NOMO-1 treated with DMSO at 0.1 percent for 48 hours (cell line): ENCODE data around the gene TSSC4.
A peak's percentile ranks its signal among the peaks of the same experiment; 100 is the strongest.
"Not testable (repeated sequence)": the region's sequence is repeated elsewhere in the genome, so short reads cannot be mapped to it uniquely, and the experiment has no call there.

Experiments
- DNase-seq: peaks from one replicate; lab custom pipeline; 2025; ENCODE audit not compliant: unreplicated experiment; lab: John Stamatoyannopoulos, UW

The TSSC4 gene

DNA sequence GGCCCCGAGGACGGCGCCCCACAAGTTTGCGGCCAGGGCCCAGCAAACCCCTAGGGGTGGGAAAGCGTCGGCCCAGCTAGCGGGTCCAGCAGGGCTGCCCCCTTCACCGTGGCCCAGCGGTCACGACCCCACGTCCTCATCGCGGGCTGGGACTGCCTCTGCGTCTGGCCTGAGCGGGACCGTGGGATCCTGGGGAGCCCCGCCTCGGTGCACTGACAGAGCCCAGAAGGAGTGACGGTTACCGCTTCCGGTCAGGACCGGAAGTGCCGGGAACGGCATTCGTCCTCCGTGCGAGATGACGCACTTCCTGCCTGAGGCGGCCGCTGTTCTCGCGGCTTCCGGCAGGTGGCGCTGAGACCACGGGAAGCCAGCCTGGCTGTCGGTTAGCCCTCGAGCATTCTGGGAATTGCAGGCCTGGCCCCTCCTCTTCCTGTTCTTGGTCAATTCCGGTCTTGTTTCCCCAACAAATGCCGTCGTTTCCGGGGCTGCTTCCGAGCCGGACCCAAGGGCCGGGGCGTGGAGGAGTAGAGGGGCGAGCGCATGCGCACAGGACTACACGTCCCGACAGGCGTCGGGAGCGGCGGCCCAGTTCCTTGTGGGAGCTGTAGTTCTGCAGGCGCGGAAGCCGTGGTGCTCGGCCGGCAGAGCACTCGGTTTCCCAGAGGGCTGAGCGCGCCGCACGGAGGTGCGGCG lies at the start of gene TSSC4:
TSS of gene TSSC4 (plus strand) at position 682 of the 693 bp plus-strand sequence. CDS start 1,884 bp downstream, outside the sequence.
- peak; percentile 100 for DNase-seq

DNA sequence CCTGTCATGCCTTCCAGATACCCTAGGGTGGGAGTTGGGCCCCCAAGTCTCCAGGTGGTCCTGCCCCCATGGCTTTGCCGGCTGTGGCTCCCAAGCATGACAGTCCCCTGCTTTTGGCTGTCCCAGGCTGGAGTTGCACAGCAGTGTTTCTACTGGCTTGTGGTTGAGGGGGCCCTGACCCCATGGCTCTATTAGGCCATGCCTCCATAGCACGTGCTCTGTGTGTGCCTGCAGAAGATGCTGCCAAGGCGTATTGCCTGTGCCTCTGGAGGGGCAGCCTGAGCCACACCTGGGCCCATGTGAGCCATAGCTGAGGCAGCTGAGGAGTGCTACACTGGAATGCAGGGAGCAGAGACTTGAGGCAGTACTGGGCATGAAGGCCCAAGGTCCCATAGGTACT lies 48.8 kb upstream of the TSSC4 start:
- no peak for DNase-seq

DNA sequence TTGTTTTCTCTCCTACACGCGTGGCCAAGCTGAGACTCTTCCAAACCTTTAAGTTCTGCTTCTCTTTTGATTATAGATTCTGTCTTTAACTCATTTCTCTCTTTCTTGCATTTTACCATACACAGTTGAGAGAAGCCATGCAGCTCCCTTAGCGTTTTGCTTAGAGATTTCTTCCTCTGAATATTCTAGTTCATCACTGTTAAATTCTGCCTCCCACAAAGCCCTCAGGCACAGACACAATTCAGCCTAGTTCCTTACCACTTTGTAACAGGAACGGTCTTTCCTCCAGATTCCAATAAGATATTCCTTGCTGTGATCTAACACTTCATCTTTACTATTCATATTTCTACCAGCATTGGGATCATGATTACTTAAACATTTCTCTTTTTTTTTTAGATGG lies 48.1 kb upstream of the TSSC4 start:
- DNase-seq = no peak

DNA sequence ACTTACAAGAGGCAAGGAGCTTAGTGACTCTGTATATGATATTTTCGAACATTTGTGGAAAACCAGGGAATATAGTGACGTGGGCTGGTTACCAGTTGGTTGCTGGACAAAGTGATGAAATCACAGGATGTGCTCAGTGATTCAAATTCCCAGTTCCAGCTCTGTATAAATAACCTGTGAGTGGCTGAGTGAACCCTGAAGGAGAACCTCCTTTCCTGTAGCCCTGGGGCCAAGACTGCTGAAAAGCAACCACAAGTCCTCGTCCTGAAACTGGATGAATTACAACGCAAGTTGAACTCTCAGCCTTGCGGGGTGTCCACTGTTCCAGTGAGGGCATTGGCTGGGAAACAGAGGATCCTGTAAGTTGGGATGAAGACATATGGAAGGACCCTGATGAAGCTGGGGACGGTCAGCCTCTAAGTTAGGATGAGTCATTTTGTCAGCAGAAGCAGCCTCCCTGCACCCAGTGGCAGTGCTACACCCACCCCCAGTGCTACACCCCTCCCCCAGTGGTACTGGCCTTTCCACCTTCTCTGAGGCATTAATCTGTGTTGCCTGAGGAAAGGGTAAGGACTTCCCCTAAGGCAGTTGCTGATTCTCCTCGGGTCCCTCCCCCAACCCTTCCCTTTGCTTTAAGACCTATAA lies 45.4 kb upstream of the TSSC4 start:
- DNase-seq = no peak

DNA sequence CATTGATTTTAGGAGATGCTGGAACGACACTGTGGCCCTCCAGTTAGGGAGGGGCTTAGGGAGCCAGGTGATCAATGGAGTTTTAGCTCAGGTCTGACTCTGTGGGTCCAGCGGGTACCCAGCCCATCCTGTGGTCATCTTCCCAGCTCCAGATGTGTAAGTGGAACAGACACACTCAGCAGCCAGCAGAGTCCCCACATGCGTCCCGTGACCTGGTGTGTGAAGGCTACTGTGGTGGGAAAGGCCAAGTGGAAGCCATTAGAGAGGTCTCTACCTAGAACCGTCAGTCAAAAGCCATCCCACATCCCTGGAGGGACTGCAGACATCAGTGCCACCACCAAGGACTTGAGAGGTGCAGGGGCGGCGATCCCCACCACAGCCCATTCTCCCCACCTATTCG lies 43.3 kb upstream of the TSSC4 start:
- no peak for DNase-seq

DNA sequence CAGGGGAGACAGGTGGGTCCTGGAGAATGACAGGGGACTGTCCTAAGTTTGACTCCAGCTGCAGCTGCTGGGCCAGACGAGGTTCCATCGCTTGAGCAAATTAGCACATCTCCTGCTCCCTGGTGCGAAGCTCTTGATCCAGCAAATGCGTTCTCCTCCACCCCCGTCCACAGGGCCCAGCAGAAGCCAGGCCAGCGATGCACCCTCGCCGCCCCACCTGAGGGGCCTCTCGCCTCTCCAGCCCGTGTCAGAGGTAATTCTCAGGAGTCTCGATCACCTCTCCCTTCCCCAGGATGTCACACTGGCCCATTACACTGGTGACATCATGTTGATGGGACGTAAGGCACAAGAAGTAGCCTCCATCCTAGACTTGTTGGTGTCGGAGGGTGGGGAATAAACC lies 42.9 kb upstream of the TSSC4 start:
- not testable (repeated sequence) for DNase-seq

DNA sequence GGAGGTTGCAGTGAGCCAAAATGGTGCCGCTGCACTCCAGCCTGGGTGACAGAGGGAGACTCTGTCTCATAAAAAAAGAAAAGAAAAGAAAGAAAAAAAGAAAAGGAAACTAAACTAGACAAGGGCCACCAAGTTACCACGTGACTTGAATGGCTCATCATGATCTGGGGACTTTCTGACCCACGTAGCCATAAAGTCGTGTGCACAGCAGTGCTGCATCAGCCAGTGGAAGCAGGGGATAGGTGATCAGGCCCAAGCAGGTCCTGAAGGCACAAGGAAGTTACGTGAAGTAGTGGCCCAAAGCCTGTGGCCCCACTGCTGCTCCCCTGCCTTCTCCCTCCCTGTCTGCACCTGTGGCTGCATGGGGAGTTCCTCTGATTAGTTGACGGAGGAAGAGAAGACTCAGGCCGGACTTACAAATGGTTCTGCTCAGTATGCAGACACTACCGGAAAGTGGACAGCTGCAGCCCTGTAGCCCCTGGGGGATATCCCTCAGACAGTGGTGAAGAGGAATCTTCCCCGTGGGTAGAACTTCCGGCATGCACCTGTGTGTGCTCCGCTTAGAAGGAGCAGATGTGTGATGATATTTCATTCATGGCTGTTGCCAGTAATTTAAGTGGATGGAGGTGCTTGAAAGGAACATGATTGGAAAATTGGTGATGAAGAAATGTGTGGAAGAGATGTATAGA lies 41.7 kb upstream of the TSSC4 start:
- no peak for DNase-seq

DNA sequence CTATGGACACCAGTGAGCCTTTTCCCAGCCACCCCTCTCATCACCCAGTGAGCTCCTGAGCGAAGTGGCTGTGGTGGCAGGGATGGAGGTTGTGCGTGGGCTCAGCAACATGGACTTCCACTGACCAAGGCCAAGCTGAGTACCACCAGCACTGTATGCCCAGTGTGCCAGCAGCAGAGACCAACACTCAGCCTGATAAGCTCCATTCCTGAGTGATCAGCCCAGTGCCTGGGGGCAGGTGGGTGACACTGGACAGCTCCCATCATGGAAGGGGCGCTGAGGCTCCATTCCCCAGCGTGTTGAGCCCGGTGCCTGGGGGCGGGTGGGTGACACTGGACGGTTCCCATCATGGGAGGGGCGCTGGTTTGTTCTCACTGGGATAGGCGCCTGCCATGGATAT lies 41.0 kb upstream of the TSSC4 start:
- DNase-seq = no peak

DNA sequence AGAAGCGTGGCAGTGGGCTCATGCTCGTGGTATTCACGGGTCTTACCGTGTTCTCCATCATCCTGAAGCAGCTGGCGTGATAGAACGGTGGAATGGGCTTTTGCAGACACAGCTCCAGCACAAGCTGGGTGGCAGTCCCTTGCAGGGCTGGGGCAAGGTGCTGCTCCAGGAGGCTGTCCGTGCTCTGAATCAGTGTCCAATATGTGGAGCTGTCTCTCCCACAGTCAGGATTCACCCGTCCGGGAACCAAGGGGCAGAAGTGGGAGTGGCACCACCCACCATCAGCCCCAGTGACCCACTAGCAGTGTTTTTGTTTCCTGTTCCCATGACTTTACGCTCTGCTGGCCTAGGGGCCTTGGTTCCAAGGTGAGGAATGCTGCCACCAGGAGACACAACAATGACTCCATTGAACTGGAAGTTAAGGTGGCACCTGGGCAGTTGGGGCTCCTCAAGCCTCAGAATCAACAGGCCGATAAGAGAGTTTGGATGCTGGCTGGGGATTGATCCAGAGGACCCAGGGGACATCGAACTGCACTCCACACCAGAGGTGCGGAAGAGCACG lies 40.4 kb upstream of the TSSC4 start:
- no peak for DNase-seq

DNA sequence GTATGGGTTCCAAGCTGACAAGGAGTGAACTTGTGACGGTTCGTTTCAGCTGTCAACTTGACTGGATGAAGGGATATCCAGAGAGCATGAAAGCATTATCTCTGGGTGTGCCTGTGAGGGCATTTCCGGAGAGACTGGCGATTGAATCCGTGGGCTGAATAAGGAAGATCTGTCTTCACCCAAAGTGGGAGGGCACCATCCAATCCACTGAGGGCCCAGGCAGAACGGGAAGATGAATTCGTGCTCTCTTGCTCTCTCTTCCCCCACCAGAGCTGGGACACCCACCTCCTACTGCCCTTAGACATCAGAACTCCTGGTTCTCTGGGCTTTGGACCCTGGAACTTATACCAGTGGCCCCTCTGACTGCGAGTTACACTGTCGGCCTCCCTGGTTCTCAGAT lies 39.0 kb upstream of the TSSC4 start:
- DNase-seq = no peak

DNA sequence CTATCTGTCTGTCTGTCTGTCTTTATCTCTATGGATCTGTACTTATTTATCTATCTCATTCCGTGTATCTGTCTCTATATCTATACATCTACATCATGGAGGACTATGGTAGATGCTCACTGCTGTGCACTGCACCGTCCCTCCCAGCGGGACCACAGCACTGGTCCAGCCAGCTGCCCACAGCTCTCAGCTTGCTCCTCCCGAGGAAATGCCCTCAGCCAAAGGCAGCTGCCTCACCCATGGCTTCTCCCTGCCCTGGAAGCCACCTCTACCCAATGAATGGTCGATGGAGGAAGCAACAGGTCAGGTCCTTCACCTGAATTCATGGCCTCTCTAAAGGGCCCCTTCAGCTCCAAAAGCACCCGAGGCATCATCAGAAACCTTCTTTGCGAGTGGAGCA lies 38.1 kb upstream of the TSSC4 start:
- DNase-seq = no peak

DNA sequence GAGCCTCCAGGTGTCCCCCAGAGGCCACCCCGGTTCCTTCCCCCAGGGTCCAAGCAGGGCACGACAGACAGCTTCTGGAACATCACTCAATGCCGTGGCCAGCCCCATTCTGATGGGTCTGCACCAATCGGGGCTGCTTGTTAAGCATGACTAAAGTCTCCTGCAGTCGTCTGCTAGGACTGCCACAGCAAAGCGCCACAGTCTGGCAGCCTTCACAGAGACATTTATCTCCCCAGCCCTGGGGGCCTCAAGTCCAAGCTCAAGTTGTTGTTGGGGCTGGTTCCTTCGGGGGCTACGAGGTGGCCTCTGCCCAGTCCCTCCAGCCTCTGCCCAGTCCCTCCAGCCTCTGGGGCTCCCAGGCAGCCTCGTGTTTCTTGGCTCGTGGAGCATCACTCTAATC lies 37.4 kb upstream of the TSSC4 start:
- DNase-seq = no peak

DNA sequence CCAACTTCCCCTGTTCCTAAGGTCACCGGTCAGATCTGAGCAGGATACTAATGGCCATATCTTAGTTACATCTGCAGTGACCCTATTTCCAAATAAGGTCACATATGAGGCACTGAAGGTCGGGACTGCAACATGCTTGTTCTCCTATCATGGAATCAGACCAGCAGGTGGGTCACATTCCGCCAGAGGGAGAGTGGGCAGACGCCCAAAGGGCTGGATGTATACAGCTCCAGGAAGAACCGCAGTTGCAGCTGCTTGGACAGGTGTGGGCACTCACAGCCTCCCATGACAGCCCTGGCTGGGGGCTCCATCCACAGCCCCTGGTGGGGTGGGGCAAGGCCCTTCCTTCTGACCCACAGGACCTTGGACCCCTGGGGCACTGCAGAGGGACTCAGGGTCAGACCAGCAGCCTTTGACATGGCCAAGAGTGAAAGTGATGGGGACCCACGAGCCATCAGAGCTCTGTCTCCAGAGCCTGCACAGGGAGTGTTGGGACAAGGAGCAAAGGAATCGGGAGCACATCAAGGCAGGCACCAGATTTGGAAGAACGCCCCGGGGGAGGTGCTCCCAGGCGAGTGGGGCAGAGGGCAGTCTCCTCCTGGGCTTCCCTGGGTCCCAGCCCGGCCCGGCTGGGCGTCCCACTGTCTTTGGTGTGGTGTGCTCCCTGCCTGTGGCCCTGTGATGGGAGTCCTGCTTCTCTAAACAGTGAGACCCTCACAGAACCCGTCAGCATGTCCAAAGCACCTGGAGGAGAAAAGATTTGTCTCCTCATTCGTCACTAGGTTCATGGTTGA lies 36.8 kb upstream of the TSSC4 start:
- DNase-seq = no peak

DNA sequence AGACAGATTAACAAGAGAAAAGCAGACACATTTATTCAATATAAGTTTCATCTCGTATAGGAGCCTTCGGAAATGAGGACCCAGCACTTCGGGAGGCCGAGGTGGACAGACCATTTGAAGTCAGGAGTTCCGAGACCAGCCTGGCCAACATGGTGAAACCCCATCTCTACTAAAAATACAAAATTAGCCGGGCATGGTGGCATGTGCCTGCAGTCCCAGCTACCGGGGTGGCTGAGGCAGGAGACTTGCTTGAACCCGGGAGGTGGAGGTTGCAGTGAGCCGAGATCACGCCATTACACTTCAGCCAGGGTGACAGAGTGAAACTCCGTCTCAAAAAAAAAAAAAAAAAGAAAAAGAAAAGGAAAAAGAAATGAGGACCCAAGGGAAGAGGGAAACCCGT lies 36.2 kb upstream of the TSSC4 start:
- not testable (repeated sequence) for DNase-seq

DNA sequence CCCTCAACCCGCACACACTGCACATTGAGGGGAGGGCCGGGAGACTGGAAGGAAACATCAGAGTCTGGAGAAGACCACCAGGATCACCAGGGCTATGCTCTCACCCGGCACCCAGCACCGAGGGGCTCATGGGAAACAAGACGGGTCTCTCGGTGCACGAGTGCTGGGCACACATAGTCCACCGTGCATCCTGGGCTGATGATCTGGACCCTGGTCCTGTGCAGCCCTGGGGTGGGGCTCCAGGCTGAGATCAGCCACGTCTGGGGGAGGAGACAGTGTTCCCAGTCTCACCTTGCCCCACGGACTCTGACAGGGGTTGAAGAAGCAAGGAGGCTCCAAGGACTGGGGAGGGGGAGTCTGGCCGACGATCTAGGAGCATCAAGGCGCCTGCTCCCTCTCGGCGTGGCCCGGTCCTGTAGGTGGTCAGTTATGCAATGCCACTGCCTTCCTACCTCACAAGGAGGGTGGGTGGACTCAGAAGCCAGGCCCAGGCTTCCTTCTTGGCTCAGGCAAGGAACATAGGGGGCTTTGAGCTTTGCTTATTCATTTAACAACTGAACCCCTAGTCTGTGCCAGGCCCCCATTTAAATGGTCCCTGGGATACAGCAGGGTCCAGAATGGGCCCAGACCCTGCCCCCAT lies 34.9 kb upstream of the TSSC4 start:
- DNase-seq = no peak

DNA sequence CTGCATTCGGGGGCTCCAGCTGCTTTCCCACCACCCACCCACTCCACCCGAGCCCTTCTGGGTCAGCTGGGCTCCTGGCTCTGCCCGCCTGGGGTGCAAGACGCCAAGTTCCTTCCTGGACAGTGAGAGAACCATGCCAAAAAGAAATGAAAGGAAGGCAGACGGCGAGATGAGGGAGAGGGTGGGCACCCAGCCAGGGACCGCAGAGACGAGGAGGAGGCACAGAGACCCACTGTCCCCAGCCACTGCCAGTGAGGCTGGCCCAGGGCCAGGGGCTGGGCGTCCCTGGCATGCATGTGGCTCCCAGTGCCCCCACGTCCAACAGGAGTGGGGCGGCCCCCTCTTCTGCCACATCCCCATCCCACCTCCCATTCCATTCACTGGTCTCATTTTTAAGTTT lies 34.3 kb upstream of the TSSC4 start:
- DNase-seq = no peak

DNA sequence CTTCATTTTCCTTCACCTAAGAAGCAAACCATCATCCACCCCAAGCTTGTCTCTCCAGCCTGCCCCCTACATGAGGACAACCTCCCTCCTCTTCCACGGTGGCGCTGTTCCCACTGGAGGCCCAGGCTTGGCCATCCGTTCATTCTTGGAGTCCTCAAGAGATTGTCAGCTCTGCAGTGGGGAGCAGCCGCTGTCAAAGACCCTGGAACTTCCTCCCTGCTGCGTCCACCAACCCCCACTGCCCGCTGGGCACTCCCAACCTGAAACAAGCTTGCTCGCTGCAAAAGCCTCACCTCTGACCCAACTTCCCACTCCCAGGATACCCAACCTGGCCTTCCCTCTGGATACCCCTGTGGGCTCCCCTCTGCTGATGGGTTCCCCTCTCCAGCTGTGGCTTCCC lies 33.8 kb upstream of the TSSC4 start:
- no peak for DNase-seq

DNA sequence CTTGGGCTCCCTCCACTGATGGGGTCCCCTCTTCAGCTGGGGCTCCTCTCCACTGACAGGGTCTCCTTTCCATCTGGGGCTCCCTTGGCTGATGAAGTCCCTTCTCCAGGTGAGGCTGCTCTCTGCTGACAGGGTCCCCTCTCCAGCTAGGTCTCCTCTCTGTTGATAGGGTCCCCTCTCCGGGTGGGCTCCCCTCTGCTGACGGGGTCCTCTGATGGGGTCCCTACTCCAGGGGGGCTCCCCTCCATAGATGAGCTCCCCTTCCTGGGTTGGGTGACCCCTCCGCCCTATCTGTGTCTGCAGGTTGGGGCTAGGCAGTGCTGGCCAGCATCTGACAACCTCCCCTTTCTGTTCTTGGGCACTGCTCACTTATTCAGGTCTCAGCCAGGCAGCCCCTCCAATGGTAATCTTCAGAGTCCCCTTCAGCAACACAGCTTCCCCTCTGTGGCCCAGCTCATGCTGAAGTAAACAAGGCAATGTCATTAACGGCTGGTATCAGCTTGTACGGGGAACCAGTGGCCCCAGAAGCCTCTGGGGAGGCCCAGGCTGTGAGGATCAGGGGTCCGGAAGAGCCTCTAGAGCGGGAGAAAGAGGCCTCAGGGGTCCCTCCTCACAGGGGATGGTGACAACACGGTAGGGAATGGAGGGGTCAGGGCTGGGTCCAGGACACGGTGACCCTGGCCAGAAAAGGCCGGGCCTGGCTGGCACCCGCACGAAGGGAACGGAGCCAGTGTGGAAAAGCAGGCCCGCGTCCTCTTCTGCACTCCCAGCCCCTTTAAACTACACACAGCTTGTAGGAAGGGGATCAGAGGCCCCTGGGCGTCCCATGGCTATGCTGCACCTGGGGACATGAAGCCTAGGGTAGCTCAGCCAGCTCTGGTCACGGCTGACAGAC lies 33.0 kb upstream of the TSSC4 start:
- no peak for DNase-seq

DNA sequence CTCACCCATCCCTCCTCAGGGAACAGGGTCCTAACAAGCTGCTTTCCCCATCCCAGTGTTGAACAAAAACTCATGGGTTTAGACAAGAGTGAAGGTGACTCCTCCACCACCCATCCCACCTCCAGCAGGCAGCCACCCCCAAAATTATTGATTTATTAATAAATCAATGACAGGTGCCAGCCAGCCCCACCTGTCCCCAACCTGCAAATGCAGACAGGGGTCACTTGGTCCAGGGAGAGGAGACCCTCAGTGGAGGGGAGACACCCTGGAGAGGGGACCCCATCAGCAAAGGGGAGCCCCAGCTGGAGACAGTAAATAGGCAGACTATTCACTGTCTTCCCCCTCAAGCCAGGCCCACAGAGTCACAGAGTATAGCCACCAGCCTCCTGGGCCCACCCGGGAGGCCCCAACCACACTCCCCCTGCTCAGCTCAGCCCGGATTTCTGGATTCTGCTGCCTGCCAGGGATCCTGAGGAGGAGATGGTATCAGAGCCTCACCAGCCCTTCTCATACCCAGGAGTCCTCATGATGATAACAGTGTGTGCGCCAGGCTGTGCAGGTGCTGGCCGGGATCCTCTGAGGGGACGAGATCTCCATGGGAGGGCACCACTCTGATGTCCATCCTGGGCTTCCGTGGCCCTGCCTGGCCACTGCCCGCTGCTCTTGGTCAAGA lies 32.2 kb upstream of the TSSC4 start:
- DNase-seq = no peak
